Measurements from ENCODE around the gene VLDLR.

DNA sequence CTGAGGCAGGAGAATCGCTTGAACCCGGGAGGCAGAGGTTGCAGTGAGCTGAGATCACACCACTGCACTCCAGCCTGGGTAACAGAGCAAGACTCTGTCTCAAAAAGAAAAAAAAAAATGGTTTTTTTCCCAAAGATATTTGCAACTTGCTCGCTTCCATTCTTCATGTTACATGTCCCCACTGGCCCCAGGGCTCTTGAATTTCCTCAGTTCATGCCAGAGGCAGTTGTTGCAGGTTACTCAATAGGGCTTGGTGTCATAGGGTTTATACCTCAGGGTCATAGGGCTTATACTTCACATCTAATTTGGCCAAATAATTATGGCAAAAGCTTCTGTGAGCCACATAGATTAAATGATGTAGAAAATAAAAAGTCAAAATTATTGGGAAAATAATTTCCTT lies 51.6 kb downstream of the VLDLR start:
- TF ChIP-seq, protein P1, sequence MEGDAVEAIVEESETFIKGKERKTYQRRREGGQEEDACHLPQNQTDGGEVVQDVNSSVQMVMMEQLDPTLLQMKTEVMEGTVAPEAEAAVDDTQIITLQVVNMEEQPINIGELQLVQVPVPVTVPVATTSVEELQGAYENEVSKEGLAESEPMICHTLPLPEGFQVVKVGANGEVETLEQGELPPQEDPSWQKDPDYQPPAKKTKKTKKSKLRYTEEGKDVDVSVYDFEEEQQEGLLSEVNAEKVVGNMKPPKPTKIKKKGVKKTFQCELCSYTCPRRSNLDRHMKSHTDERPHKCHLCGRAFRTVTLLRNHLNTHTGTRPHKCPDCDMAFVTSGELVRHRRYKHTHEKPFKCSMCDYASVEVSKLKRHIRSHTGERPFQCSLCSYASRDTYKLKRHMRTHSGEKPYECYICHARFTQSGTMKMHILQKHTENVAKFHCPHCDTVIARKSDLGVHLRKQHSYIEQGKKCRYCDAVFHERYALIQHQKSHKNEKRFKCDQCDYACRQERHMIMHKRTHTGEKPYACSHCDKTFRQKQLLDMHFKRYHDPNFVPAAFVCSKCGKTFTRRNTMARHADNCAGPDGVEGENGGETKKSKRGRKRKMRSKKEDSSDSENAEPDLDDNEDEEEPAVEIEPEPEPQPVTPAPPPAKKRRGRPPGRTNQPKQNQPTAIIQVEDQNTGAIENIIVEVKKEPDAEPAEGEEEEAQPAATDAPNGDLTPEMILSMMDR (IDR thresholded peaks at IDR 0.05): no peak
- TF ChIP-seq POLR2AphosphoS5 (IDR thresholded peaks at IDR 0.05): no peak
- no peak for TF ChIP-seq POLR2A (IDR thresholded peaks at IDR 0.05)
